Neural progenitor cell (in vitro differentiated cells): ENCODE measurements around the gene USP10. TPM values are rescaled to one million over a fixed set of nuclear protein-coding genes. Genes with fewer than 3 reads are reported as not detected.

ENCODE experiments used
- DNase-seq: peaks from one replicate; pipeline ENCODE4 v3.0.0-alpha.2; 2016; ENCODE audit warnings: low spot score
- H2AFZ ChIP-seq: fragments of 200-600 bp; sonication (generic); replicated peaks from 2 replicates; pipeline ENCODE4 v1.6.1; 2016; ENCODE audit warnings: antibody characterized with exemption
- H3F3A ChIP-seq: fragments of 200-600 bp; sonication (generic); 2 replicates; pipeline ENCODE4 v1.6.1; 2016; ENCODE audit warnings: antibody characterized with exemption, low read depth
- H3K27ac ChIP-seq: fragments of 200-600 bp; sonication (generic); 2 replicates; pipeline ENCODE4 v1.5.1; 2016; ENCODE audit warnings: mild to moderate bottlenecking
- H3K27me3 ChIP-seq: fragments of 200-600 bp; sonication (generic); 2 replicates; pipeline ENCODE4 v1.6.1; 2016; ENCODE audit warnings: mild to moderate bottlenecking, moderate library complexity
- H3K36me3 ChIP-seq: fragments of 200-600 bp; sonication (generic); 2 replicates; pipeline ENCODE4 v1.5.1; 2016
- H3K4me1 ChIP-seq: fragments of 200-600 bp; sonication (generic); 2 replicates; pipeline ENCODE4 v1.6.1; 2016; ENCODE audit warnings: mixed run types
- H3K4me2 ChIP-seq: fragments of 200-600 bp; sonication (generic); 2 replicates; pipeline ENCODE4 v1.6.1; 2016
- H3K4me3 ChIP-seq: fragments of 200-600 bp; sonication (generic); 2 replicates; pipeline ENCODE4 v1.5.1; 2016
- H3K79me2 ChIP-seq: fragments of 200-600 bp; sonication (generic); 2 replicates; pipeline ENCODE4 v1.6.1; 2016; ENCODE audit warnings: low read depth
- H3K9ac ChIP-seq: fragments of 200-600 bp; sonication (generic); 2 replicates; pipeline ENCODE4 v1.6.1; 2016
- H3K9me3 ChIP-seq: fragments of 200-600 bp; sonication (generic); 2 replicates; pipeline ENCODE4 v1.5.1; 2016; ENCODE audit warnings: low read depth
- H4K20me1 ChIP-seq: fragments of 200-600 bp; sonication (generic); 2 replicates; pipeline ENCODE4 v1.6.1; 2016; ENCODE audit warnings: low read depth
- H3K27ac Mint-ChIP-seq: 3 replicates; pipeline ENCODE4 v1.8.0; 2021; ENCODE audit warnings: mixed read lengths
- H3K27me3 Mint-ChIP-seq: 2 replicates; pipeline ENCODE4 v1.8.0; 2022; ENCODE audit warnings: low read depth, mild to moderate bottlenecking, inconsistent platforms, moderate library complexity, mixed read lengths; ENCODE audit not compliant: insufficient read depth
- H3K36me3 Mint-ChIP-seq: 3 replicates; pipeline ENCODE4 v1.8.0; 2021; ENCODE audit warnings: mixed read lengths
- H3K4me1 Mint-ChIP-seq: 3 replicates; pipeline ENCODE4 v1.8.0; 2021; ENCODE audit warnings: mixed read lengths
- H3K4me3 Mint-ChIP-seq: 3 replicates; pipeline ENCODE4 v1.8.0; 2021; ENCODE audit warnings: mild to moderate bottlenecking, moderate library complexity, mixed read lengths
- H3K9me3 Mint-ChIP-seq: 3 replicates; pipeline ENCODE4 v1.8.0; 2020; ENCODE audit warnings: mixed read lengths
- CTCF ChIP-seq: fragments of 200-600 bp; sonication (generic); IDR thresholded peaks from 2 replicates; pipeline ENCODE4 v1.5.1; 2017; ENCODE audit warnings: antibody characterized with exemption, mild to moderate bottlenecking
- EZH2 ChIP-seq: fragments of 200-600 bp; sonication (generic); IDR thresholded peaks from 2 replicates; pipeline ENCODE4 v1.6.1; 2017; ENCODE audit warnings: antibody characterized with exemption, mild to moderate bottlenecking, moderate library complexity
- EZH2phosphoT487 ChIP-seq: fragments of 200-600 bp; sonication (generic); IDR thresholded peaks from 2 replicates; pipeline ENCODE4 v1.6.1; 2017; ENCODE audit warnings: antibody characterized with exemption
- total RNA-seq: library from RNA; depleted of rRNA; stranded (reverse); fragments of >200 nt; gene quantifications from 2 replicates; pipeline ENCODE4 v1.2.3, GENCODE V29; 2015; ENCODE audit warnings: low replicate concordance

The USP10 gene
- total RNA-seq, 1 donor from 2014 or later, result 130 TPM

DNA sequence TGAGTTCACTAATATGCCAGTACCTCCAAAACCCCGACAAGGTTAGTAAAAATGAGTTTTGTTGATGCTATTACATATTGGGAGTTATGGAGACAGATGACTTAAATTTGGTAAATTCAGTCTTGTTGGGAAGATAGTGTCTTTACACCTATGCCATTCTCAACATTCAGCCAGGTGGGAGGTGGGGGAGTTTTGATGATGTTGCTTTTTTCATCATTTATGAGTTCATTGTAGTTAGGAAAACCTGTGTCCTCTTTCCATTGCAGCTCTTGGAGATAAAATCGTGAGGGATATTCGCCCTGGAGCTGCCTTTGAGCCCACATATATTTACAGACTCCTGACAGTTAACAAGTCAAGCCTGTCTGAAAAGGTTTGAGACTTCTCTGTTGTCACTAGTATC, 60.1 kb downstream of the USP10 start:
- no peak overlapping the region for H3K9ac ChIP-seq
- no peak overlapping the region for H3K4me3 Mint-ChIP-seq
- H3K79me2 ChIP-seq, result peaks cover 64% of the 10 kb centered on the region
- H3K27me3 ChIP-seq, result no peaks in the 10 kb centered on the region
- no peak overlapping the region for H3K4me3 ChIP-seq
- H3K4me1 ChIP-seq, result no peaks in the 10 kb centered on the region
- peaks cover 67% of the 10 kb centered on the region for H4K20me1 ChIP-seq
- H2AFZ ChIP-seq, result no peak overlapping the region
- H3K36me3 ChIP-seq, result peaks cover 8% of the 10 kb centered on the region
- H3K4me1 Mint-ChIP-seq, result peaks cover 8% of the 10 kb centered on the region
- no peaks in the 10 kb centered on the region for H3F3A ChIP-seq
- H3K4me2 ChIP-seq, result no peak overlapping the region
- no peak for DNase-seq
- TF ChIP-seq EZH2, result no peak
- no peaks in the 10 kb centered on the region for H3K27me3 Mint-ChIP-seq
- no peak overlapping the region for H3K27ac Mint-ChIP-seq
- H3K9me3 ChIP-seq, result no peaks in the 10 kb centered on the region
- no peaks in the 10 kb centered on the region for H3K9me3 Mint-ChIP-seq
- H3K36me3 Mint-ChIP-seq, result peaks cover 37% of the 10 kb centered on the region
- no peak overlapping the region for H3K27ac ChIP-seq

DNA sequence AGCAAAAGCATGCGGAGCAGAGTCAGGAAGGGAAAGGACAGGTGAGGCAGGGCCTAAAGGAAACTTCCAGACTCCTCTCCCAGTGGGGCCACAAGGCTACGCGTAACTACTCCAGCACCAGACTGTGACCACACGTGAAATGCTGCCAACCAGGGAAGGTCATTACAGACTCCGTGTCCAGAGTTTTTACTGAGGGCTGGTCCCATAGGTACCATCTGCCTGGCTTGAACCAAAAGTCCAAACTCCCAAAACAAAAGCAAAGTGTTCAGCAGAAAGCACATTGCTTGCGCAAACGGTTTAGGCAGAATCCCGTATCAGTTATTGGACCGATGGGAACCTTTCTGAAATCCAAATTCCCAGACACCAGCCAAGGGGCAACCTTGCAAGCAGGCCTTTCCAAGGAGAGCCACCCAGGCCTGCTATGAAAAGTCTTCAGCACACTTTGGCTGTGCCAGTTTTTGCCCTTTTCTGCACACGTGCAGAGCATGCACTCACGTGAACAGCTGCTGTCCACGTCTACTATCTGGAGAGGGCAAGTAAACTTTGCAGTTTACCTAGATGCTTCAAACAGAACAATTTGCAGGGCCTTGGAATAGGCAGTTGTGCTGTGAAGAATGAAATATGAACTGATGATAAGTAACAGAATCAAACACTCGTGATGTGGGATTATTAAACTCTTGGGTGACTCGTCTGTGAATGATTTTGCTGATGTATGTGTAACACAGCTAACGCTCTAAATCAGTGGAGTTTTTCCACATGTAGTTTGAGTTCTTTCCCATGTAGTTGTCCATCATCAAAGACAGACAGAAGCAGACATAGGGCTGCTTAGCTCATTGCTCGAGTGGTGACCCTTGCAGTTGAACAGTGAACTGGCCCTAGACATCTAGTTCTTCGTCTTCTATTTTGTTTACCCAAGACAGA, 61.9 kb downstream of the USP10 start:
- H3K36me3 Mint-ChIP-seq, result peaks cover 50% of the 10 kb centered on the region
- no peaks in the 10 kb centered on the region for H3K4me1 Mint-ChIP-seq
- peaks cover 49% of the 10 kb centered on the region for H4K20me1 ChIP-seq
- H3K9me3 ChIP-seq, result no peaks in the 10 kb centered on the region
- H3F3A ChIP-seq, result no peaks in the 10 kb centered on the region
- no peak overlapping the region for H3K27ac ChIP-seq
- H3K27me3 ChIP-seq, result no peaks in the 10 kb centered on the region
- H3K4me3 ChIP-seq, result no peak overlapping the region
- H3K36me3 ChIP-seq, result peaks cover 12% of the 10 kb centered on the region
- no peak overlapping the region for H3K4me2 ChIP-seq
- H3K27me3 Mint-ChIP-seq, result no peaks in the 10 kb centered on the region
- H3K9me3 Mint-ChIP-seq, result no peaks in the 10 kb centered on the region
- no peak overlapping the region for H3K9ac ChIP-seq
- H2AFZ ChIP-seq, result no peak overlapping the region
- DNase-seq, result no peak
- H3K4me1 ChIP-seq, result no peaks in the 10 kb centered on the region
- H3K27ac Mint-ChIP-seq, result no peak overlapping the region
- H3K4me3 Mint-ChIP-seq, result no peak overlapping the region
- H3K79me2 ChIP-seq, result peaks cover 46% of the 10 kb centered on the region
- TF ChIP-seq EZH2phosphoT487 (no peak), CTCF (no peak), EZH2 (no peak)

DNA sequence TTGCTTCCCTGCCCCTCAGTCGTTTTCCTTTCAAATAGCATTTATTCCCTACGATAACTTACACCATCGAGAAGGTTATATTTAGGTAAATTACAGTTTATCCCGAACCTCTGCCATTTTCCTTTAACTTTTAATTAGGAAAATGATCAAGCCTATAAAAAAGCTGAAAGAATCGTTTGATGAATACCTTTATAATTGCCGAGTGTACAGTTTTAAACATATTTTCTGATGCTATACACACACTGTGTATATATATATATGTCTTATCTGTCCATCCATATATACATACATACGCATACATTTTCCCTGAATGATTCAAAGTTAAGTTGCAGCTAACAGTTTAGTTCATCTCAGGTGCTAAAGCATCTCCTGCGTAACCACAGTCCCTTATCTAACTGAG, 63.4 kb downstream of the USP10 start:
- DNase-seq, result no peak

More for the DNA sequence above, 63.4 kb downstream of the USP10 start:
- Histone ChIP-seq H3K27ac (no peak overlapping the region), H3K9ac (no peak overlapping the region), H2AFZ (no peak overlapping the region), H3K36me3 (peaks cover 15% of the 10 kb centered on the region), H3K9me3 (no peaks in the 10 kb centered on the region), H3K4me2 (no peak overlapping the region), H3K79me2 (peaks cover 31% of the 10 kb centered on the region), H3K4me1 (no peaks in the 10 kb centered on the region), H3F3A (no peaks in the 10 kb centered on the region), H3K4me3 (no peak overlapping the region), H4K20me1 (peaks cover 36% of the 10 kb centered on the region), H3K27me3 (no peaks in the 10 kb centered on the region)
- Mint-ChIP-seq H3K27me3 (no peaks in the 10 kb centered on the region), H3K4me1 (no peaks in the 10 kb centered on the region), H3K4me3 (no peak overlapping the region), H3K36me3 (peaks cover 62% of the 10 kb centered on the region), H3K9me3 (no peaks in the 10 kb centered on the region), H3K27ac (no peak overlapping the region)
- TF ChIP-seq EZH2 (no peak), EZH2phosphoT487 (no peak), CTCF (no peak)
